Measurements from ENCODE around the gene MTMR12.
"Not testable (repeated sequence)": the region's sequence is repeated elsewhere in the genome, so short reads cannot be mapped to it uniquely, and the experiment has no call there.

GRCh38 chr5:32295966-32296772 is 16.6 kb downstream of the MTMR12 start:
- TF ChIP-seq CTCF (IDR thresholded peaks at IDR 0.05 in 2 of 3, conservative IDR thresholded peaks at IDR 0.05 in 1 of 3; ENCODE audit: control insufficient read depth in 2 of 3, extremely low read depth in 1 of 3, insufficient read depth in 1 of 3, low read depth in 3 of 3, low read length in 3 of 3); YY1 (IDR thresholded peaks at IDR 0.05; ENCODE audit: low read depth, low read length); CREM (IDR thresholded peaks at IDR 0.05; ENCODE audit: low read depth): not testable (repeated sequence)
